HEK293 (cell line): ENCODE data around the gene EML4.

Experiments used
- CTCF ChIP-seq: fragments of 450-650 bp; formaldehyde crosslinking; IDR thresholded peaks from 2 replicates; pipeline ENCODE4 v1.5.1; 2016; ENCODE audit warnings: missing biosample characterization, missing genetic modification characterization
- IKZF3 ChIP-seq: fragments of 450-650 bp; IDR thresholded peaks from 2 replicates; pipeline ENCODE4 v1.5.0; 2018; ENCODE audit warnings: missing biosample characterization, mild to moderate bottlenecking, missing genetic modification characterization, moderate library complexity
- KLF16 ChIP-seq: fragments of 450-650 bp; formaldehyde crosslinking; IDR thresholded peaks from 2 replicates; pipeline ENCODE4 v1.5.1; 2017; ENCODE audit warnings: missing biosample characterization, missing genetic modification characterization
- RBAK ChIP-seq: fragments of 450-650 bp; formaldehyde crosslinking; IDR thresholded peaks from 2 replicates; pipeline ENCODE4 v1.5.1; 2016; ENCODE audit warnings: missing biosample characterization, missing genetic modification characterization
- REST ChIP-seq: fragments of 450-650 bp; formaldehyde crosslinking; IDR thresholded peaks from 2 replicates; pipeline ENCODE4 v1.5.1; 2016; ENCODE audit warnings: missing biosample characterization, missing genetic modification characterization
- ZNF140 ChIP-seq: fragments of 450-650 bp; formaldehyde crosslinking; IDR thresholded peaks from 2 replicates; pipeline ENCODE4 v1.5.1; 2016; ENCODE audit warnings: missing biosample characterization, missing genetic modification characterization
- ZNF211 ChIP-seq: fragments of 450-650 bp; formaldehyde crosslinking; IDR thresholded peaks from 2 replicates; pipeline ENCODE4 v1.5.1; 2016; ENCODE audit warnings: low read depth, missing biosample characterization, missing genetic modification characterization
- ZNF239 ChIP-seq: fragments of 450-650 bp; formaldehyde crosslinking; IDR thresholded peaks from 2 replicates; pipeline ENCODE4 v1.5.1; 2016; ENCODE audit warnings: missing biosample characterization, missing genetic modification characterization
- ZNF26 ChIP-seq: fragments of 450-650 bp; formaldehyde crosslinking; IDR thresholded peaks from 2 replicates; pipeline ENCODE4 v1.5.1; 2016; ENCODE audit warnings: missing biosample characterization, missing genetic modification characterization
- ZNF280D ChIP-seq: fragments of 450-650 bp; formaldehyde crosslinking; IDR thresholded peaks from 2 replicates; pipeline ENCODE4 v1.5.1; 2016; ENCODE audit warnings: missing biosample characterization, missing genetic modification characterization
- ZNF658 ChIP-seq: fragments of 450-650 bp; formaldehyde crosslinking; IDR thresholded peaks from 2 replicates; pipeline ENCODE4; 2016; ENCODE audit warnings: missing biosample characterization, missing genetic modification characterization
- ZNF768 ChIP-seq: fragments of 450-650 bp; formaldehyde crosslinking; IDR thresholded peaks from 2 replicates; pipeline ENCODE4 v1.5.1; 2018; ENCODE audit warnings: missing biosample characterization, mild to moderate bottlenecking, missing genetic modification characterization
- ZSCAN5A ChIP-seq: fragments of 450-650 bp; formaldehyde crosslinking; IDR thresholded peaks from 2 replicates; pipeline ENCODE4 v1.5.1; 2016; ENCODE audit warnings: missing biosample characterization, missing genetic modification characterization

GRCh38 chr2:42338567-42339190 is 169.5 kb downstream of the EML4 start:
- TF ChIP-seq ZNF239 = no peak
- no peak for TF ChIP-seq CTCF (tag by site-specific recombination)
- no peak for TF ChIP-seq ZNF211 (tag by site-specific recombination)
- TF ChIP-seq ZNF768 (tag by site-specific recombination) = no peak
- TF ChIP-seq REST (tag by site-specific recombination) = no peak
- no peak for TF ChIP-seq KLF16
- TF ChIP-seq IKZF3 (tag by site-specific recombination) = no peak
- no peak for TF ChIP-seq ZNF140 (tag by site-specific recombination)
- no peak for TF ChIP-seq ZNF658 (tag by site-specific recombination)
- TF ChIP-seq ZNF280D (tag by site-specific recombination) = no peak
- TF ChIP-seq RBAK (tag by site-specific recombination) = no peak
- no peak for TF ChIP-seq ZSCAN5A (tag by site-specific recombination)
- TF ChIP-seq ZNF26 (tag by site-specific recombination) = no peak
